Fibroblast of skin of back (primary cell): ENCODE measurements around the gene NTRK3.
"Not testable (repeated sequence)": the region's sequence is repeated elsewhere in the genome, so short reads cannot be mapped to it uniquely, and the experiment has no call there.

ENCODE experiments used
- DNase-seq: peaks from one replicate; pipeline ENCODE4 v3.0.0-alpha.2; 2013

The NTRK3 gene

DNA sequence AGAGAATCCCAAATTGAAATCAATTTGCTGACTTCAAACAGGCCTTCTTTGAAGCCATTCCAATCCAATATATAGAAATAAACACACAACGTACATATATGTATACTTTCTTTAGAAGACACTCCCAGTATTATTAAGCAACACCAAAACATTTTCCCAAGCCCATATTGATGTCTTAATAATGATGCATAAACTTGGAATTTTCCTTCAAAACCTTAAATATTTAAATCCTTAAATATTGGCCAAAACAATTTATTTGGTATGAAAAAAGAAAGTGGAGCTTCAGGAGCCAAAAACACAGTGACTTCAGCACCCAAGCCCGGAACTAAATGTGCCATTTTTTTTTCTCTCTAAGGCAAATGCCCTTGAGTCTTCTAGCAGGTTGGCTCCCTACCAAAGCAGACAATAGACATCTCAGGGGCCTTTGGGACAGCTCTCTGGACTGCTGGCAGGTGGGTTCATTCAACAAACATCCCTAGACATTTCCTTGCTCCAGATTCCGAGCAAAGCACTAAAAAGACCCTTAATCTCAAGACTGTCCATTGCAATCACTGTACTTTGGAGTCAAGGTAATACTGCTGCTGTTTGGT is 384.7 kb downstream of the NTRK3 start:
- DNase-seq, result no peak

DNA sequence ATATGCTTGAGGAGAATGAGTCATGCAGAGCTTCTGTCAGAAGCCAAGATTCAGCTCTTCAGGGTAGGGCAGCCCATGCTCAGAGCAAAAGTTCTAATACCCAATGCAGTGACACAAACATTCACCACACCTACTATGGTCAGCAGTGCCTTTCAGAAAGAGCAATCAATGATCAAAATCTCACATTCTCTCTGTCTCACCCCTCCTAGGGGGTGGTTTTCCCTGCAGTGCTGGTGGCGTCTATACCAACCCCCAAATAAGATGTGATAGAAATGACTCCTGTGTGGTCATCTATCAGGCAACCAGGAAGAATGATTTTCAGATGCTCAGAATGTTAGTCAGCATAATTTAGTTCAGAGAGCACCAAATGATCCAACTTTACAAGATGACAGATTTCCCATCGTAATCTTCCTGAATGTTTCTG is 385.3 kb downstream of the NTRK3 start:
- peak; percentile 4 for DNase-seq

- no peak for DNase-seq
Observed at GRCh38 chr15:87866961-87867360, 389.6 kb downstream of the NTRK3 start.

DNA sequence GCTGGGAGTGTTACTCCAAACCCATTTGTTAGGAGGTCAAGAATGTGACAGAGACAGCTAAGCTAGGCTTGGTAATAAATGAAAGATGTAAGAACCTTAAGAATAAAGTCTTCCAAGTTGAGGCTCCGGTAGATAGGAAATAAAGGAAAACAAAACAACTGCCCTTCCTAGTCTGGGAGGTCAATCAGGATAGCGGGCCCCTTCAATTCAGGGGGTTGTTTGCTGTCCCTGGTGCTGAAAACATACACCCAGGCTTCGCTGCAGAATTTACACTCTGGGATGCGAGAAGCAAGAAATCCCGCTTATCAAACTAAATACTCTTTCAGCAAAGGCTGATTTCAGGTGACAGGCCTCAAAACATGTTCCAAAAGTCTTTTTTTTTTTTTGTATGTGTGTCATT is 393.4 kb downstream of the NTRK3 start:
- peak; percentile 9 for DNase-seq

DNA sequence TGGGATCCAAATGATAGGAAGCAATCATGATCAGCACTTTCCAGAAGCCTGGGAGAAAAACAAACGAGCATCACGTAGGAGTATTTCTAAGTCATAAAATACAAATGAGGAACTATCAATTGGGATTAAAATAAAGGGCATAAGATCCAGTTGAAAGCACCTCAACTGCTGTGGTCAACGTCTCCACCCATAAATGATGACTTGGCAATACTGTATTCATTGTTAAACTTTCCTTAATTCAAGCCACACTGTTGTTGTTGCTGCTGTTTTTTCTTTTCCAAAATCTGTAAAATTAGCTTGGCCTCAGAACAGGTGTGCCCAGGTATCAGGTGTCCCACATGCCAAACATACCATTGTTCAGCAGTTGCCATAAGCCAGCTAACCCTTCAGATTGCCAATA is 395.8 kb downstream of the NTRK3 start:
- no peak for DNase-seq

DNA sequence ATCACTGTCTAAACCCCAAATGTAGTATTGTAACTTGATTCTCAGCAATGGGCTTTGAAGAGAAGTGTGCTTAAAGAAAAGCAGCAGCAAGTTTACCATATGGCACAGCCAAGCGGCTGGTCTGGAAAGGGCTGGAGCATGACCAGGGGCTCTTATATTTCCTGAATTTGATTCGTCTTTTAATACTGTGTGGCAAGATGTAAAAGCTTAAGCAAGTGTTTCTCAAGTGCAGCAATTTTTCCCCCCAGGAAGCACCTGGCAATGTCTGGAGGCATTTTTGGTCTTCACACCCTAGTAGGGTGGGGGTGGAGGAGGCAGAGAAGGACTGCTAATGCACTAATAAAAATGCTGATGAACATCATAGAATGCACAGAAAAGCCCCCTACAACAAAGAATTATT is 397.9 kb downstream of the NTRK3 start:
- DNase-seq, result no peak

DNA sequence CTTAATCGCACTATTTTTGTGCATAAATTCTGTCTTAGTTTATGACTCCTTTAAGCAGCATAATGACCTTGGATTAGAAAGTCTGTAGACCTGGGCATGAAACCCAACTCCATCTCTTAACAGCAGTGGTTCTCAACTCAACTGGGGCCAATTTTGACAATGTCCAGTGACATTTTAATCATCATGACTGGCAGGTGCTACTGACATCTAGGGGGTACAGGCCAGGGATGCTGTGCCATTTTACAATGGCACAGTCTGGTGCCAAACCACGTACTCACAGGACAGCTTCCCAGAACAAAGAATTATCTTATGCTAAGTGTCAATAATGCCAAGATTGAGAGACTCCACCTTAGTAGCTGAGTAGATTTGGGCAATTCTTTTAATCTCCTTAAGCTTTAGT is 405.0 kb downstream of the NTRK3 start:
- DNase-seq, result no peak

- no peak for DNase-seq
Observed at GRCh38 chr15:87850916-87851315, 405.6 kb downstream of the NTRK3 start.

DNA sequence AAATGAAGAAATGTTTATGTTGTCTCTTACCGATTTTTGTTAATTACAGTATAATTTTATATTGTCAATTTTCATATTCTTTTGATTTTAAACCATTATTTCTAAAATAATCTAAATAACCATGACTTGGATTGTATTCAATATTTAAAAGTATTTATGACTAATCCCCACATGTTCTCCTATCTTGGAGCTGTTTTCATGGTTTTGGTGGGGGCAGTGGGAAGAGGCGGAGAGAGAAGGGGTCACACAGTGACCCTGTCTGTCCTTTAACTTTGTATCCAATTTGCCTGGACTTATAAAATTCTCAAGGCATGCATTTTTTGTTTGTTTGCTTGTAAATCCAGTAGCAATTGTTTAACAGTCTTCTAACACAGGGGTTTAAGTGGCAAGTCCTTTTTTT is 407.4 kb downstream of the NTRK3 start:
- DNase-seq, result no peak

DNA sequence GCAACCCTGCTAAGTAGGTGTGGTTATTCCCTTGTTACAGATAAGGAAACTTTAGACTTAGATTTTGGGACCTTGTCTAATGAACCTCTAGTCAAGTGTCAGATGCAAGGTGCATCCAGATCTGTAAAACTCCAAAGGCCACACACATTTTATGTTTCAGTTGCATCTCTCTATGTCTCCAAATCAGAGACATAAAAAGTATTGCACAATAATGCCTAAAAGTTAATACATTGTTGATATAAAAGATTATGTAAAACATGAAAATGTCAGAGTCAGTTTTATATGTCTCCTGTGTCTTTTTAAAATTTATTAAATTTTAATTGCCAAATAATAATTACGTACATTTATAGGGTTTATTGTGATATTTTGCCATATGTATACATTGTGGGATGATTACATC is 408.5 kb downstream of the NTRK3 start:
- no peak for DNase-seq

DNA sequence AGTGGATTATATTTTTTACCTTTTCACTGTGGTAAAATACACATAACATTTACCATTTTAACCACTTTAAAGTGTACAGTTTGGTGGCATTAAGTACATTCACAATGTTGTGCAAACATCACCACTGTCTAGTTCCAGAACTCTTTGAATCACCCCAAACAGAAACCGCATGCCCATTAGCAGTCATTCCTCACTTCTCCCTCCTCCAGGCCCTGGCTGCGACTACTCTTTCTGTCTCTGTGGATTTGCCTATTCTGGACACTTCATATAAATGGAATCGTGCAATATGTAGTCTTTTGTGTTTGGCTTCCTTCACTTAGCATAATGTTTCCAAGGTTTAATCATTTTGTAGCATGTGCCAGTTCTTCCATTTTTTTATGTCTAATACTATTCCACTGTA is 409.8 kb downstream of the NTRK3 start:
- DNase-seq, result no peak

DNA sequence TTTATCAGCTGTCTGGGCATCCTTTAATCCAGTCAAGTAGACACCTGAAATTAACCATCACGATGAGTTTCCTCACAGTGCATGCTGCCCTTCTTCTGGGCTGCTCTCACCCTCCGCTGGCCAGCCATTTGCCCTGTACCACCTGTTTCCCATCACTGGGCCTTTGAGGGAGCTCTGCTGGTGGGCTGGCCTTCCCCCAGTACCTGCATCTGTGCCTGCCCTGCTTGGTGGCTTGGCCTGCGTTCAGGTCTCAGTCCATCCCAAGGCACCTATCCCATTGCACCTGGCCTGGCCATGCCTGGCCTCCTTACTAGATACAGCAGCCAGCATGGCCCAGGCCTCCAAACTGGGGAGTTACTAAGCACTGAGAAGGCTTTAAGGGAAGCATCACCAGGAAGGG is 413.2 kb downstream of the NTRK3 start:
- no peak for DNase-seq

- DNase-seq, result no peak
Observed at GRCh38 chr15:87841426-87841998, 415.0 kb downstream of the NTRK3 start.

DNA sequence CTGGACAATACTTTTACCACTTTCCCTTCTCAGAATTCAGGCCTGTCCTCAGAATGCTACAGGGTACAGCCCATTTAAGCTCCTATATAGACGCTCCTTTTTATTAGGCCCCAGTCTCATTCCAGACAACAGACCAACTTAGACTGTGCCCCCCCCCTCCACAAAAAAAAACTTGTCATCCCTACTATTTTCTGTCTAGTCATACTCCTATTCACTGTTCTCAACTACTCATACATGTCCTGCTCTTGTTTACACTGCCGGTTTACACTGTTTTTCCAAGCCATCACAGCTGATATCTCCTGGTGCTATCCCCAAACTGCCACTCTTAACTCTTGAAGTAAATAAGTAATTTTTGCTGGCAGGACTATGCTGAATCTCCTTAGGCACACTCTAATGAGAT is 420.7 kb downstream of the NTRK3 start:
- DNase-seq, result not testable (repeated sequence)

DNA sequence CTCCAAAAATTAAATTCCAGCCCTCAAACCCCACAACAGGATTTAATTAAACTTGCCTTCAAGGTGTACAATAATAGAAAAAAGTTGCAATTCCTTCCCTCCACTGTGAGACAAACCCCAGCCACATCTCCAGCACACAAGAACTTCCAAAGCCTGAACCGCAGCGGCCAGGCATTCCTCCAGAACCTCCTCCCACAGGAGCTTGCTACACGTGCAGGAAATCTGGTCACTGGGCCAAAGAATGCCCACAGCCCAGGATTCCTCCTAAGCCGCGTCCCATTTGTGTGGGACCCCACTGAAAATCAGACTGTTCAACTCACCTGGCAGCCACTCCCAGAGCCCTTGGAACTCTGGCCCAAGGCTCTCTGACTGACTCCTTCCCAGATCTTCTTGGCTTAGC is 423.2 kb downstream of the NTRK3 start:
- not testable (repeated sequence) for DNase-seq

DNA sequence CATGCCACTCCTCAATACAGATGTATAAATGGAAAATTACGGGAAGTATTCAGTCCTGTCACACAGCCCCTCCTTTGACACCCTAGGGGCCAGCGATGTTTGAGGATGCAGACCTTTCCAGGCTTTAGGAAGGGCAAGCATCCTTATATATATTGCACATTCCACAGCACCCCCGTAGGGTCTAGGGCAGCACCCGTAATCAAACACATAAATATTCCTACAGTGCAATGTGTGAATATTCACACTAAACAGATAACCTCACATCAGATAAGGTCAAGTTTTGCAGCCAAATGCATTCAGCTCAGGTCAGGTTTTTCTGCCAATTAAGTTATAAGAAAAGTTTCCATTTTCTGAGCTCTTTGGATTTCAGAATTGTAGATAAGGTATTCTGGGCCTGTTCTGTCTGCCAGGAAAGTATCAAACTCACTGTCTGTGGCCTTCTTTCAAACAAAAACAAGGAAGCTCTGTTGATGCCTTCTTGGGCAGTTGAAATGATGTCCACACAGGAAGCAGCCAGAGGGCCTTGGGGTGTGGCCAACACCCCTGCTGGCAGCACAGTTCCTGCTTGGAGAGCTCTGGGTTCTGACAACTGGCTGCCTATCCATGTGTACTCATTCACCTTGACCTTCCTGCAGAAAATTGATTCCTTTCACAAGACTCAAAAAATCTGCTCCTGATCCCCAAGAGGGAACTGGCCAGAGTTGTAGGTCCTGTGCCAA is 427.0 kb downstream of the NTRK3 start:
- no peak for DNase-seq

GRCh38 chr15:87828608-87829007 is 427.9 kb downstream of the NTRK3 start:
- no peak for DNase-seq

DNA sequence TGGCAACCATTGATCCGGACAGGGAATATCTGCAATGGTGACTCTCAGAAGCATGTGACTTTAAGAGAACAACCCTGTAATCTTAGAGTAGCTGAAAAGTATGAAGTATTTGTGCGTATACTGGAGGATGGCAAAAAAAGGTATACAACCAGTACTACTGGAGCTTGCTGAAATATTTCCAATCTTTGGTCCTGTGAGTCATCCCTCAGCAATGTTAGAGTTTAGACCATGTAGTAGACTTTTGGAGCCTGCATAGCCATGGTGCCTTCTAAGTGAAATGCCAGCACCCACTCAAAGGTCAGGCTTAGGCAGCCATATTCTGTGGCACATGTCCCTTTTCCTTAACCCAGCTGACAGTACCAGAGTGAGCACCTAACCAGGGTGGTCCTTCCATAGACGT is 429.4 kb downstream of the NTRK3 start:
- DNase-seq, result peak; percentile 37

DNA sequence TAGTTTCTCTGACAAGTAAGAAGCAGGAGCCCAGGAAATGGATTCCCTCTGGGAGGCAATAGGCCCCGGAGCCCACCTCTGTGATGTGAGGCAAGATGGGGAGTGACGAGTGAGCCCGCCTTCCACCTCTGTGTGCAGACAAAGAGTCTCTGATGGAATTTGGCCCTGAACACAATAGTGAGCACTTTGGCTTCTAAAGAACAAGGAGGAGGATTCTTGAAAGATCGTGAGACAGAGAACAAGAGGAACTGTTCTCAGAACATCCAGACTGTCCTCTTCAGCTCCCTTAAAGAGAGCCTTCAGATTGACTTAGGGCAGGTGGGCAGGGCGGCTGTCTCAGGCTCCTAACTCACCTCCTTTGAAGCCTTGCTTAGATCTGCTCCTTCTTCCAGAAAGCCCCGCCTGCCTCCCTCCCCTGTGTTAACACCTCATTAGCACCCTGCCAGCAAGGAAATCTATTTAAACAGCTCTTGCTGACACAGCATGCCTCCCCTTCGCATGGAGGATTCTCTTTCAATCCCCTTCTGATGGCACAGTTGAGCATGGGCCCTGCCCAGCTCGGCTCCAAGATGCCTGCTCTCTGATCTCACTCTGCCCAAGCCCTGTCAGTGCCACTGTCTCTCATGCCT is 430.3 kb downstream of the NTRK3 start:
- no peak for DNase-seq

- no peak for DNase-seq
Observed at GRCh38 chr15:87818756-87819155, 437.8 kb downstream of the NTRK3 start.

DNA sequence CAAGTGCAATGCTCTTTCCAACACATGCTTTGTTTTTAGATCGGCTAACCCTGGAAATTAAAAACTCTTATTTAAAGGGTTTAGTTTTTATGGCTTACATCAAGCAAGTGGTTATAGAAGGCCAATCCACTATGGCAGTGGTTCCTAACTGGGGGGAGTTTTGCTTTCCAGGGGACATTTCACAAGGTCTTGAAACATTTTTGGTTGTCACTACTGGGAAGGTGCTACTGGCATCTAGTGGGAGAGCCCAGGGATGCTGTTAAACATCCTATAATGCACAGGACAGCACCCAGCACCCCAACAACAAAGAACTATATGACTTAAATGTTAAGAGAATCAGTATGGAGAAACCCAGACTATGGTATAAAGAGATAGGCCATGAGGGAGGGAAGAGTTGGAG is 439.0 kb downstream of the NTRK3 start:
- no peak for DNase-seq

DNA sequence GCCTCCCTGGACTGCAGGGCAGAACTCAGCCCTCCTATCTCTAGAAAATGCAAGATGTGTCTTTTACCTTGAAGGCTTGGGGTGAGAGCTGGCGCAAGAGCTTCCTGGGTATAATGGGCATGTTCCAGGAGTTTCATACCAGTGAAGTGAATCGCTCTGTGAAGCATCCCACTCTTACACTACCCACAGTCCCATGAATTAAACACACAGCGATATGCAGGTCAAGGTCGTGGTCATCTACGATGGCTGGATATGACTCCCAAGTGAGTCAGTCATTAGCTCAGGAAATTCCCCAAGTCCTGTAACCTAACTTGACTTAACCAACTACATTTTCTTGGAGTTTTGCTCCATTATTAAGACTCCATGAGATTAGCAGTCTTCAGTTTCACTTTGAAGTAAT is 439.7 kb downstream of the NTRK3 start:
- peak; percentile 87 for DNase-seq

DNA sequence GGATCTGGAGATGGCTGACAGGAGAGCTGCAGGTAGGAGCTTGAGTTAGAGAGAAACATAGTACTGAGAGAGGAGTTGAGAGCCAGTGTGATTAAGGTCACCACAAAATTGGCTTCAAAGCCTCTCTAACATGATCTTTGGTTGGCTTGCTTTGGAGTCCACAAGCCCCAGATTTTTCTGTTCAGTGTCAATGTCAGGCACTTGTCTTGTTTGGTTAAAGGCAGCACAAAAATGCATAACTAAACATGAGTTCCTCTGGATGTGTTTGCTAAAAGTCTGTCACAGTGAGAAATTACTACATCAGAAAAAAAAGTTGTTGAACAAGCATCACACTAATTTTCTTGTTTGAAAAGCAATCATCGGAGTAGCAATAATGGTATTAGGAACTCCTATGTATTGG is 440.5 kb downstream of the NTRK3 start:
- peak; percentile 16 for DNase-seq
